NCI-H226 (cell line): Measurements from ENCODE around the gene RGS3.

Experiments used
- DNase-seq: peaks from one replicate; pipeline ENCODE4 v3.0.0-alpha.2; 2015

RGS3 gene

GRCh38 chr9:113645227-113645977, 181.9 kb downstream of the RGS3 start:
- DNase-seq, result no peak

DNA sequence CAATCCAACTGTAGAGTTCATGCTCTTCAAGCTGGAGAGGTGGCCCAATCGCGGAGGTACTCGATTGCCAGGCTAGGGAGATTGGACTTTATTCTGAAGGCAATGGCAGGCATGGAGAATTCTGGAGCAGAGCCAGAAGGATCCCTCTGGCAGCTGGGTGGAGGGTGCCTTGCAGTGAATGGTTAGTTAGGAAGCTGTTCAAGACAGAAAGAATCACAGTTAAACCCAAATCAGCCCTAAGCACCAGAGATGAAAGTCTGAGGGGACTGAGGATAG, 182.4 kb downstream of the RGS3 start:
- no peak for DNase-seq

- DNase-seq, result no peak
These were observed 183.0 kb downstream of the RGS3 start for GRCh38 chr9:113646491-113646890.
